HEK293 (cell line): Measurements from ENCODE around the gene STXBP4.

ENCODE experiments used
- CTCF ChIA-PET: fragments of 350-600 bp; formaldehyde crosslinking; extraction: SDS; loops from one replicate; lab custom pipeline; 2021; ENCODE audit warnings: antibody characterized with exemption; lab: Yijun Ruan, JAX
- POLR2A ChIA-PET: fragments of 300-600 bp; formaldehyde crosslinking; extraction: SDS; loops from one replicate; lab custom pipeline; 2020; ENCODE audit warnings: antibody characterized with exemption, inconsistent platforms; lab: Yijun Ruan, JAX
- H3K27ac ChIP-seq: fragments of 200-500 bp; sonication (Bioruptor generic); 2 replicates; pipeline ENCODE4 v1.5.1; 2014; ENCODE audit warnings: low read depth, low read length, control low read depth, inconsistent platforms; ENCODE audit errors: extremely low read depth
- H3K36me3 ChIP-seq, 2 experiments: fragments of 200-500 bp in 1 of 2; sonication (Bioruptor generic) in 1 of 2; 1 replicate in 1 of 2; 2 replicates in 1 of 2; pipeline ENCODE4 v1.5.1; 2014 to 2017; ENCODE audit warnings: inconsistent platforms in 2 of 2, low read length in 2 of 2; ENCODE audit not compliant: control insufficient read depth in 2 of 2, insufficient read depth in 1 of 2
- H3K4me1 ChIP-seq: fragments of 200-500 bp; sonication (Bioruptor generic); 2 replicates; pipeline ENCODE4 v1.5.1; 2014; ENCODE audit warnings: mild to moderate bottlenecking, low read length, inconsistent platforms; ENCODE audit not compliant: control insufficient read depth, insufficient read depth
- H3K4me3 ChIP-seq: 2 replicates; pipeline ENCODE4 v1.5.1; 2011; ENCODE audit warnings: low read depth, mild to moderate bottlenecking, control low read depth, low read length, moderate library complexity
- H3K9me3 ChIP-seq: fragments of 200-500 bp; sonication (Bioruptor generic); 2 replicates; pipeline ENCODE4 v1.5.1; 2014; ENCODE audit warnings: low read depth, low read length, inconsistent platforms; ENCODE audit not compliant: control insufficient read depth, insufficient read depth
- GFI1B ChIP-seq: fragments of 450-650 bp; formaldehyde crosslinking; IDR thresholded peaks from 2 replicates; pipeline ENCODE4 v1.5.1; 2016; ENCODE audit warnings: missing biosample characterization, missing genetic modification characterization
- GLI2 ChIP-seq: fragments of 450-650 bp; formaldehyde crosslinking; IDR thresholded peaks from 2 replicates; pipeline ENCODE4; 2017; ENCODE audit warnings: missing biosample characterization, missing genetic modification characterization, low read depth, borderline replicate concordance
- HIC1 ChIP-seq: fragments of 450-650 bp; formaldehyde crosslinking; IDR thresholded peaks from 2 replicates; pipeline ENCODE4 v1.5.1; 2016; ENCODE audit warnings: missing biosample characterization, missing genetic modification characterization
- MZF1 ChIP-seq: fragments of 450-650 bp; formaldehyde crosslinking; IDR thresholded peaks from 2 replicates; pipeline ENCODE4 v1.5.1; 2017; ENCODE audit warnings: missing biosample characterization, missing genetic modification characterization, borderline replicate concordance
- PRDM2 ChIP-seq: fragments of 450-650 bp; formaldehyde crosslinking; IDR thresholded peaks from 2 replicates; pipeline ENCODE4 v1.5.1; 2016; ENCODE audit warnings: missing biosample characterization, missing genetic modification characterization, borderline replicate concordance
- TSHZ1 ChIP-seq: fragments of 450-650 bp; formaldehyde crosslinking; IDR thresholded peaks from 2 replicates; pipeline ENCODE4 v1.5.1; 2016; ENCODE audit warnings: missing biosample characterization, missing genetic modification characterization, borderline replicate concordance
- ZFP37 ChIP-seq: fragments of 450-650 bp; formaldehyde crosslinking; IDR thresholded peaks from 2 replicates; pipeline ENCODE4 v1.5.1; 2016; ENCODE audit warnings: missing biosample characterization, missing genetic modification characterization
- ZNF324 ChIP-seq: fragments of 450-650 bp; formaldehyde crosslinking; IDR thresholded peaks from 2 replicates; pipeline ENCODE4 v1.5.1; 2016; ENCODE audit warnings: missing biosample characterization, missing genetic modification characterization
- ZNF341 ChIP-seq: fragments of 450-650 bp; formaldehyde crosslinking; IDR thresholded peaks from 2 replicates; pipeline ENCODE4; 2016; ENCODE audit warnings: low read depth, missing biosample characterization, missing genetic modification characterization
- ZNF362 ChIP-seq: fragments of 450-650 bp; formaldehyde crosslinking; IDR thresholded peaks from 2 replicates; pipeline ENCODE4 v1.5.1; 2016; ENCODE audit warnings: missing biosample characterization, missing genetic modification characterization
- ZNF394 ChIP-seq: fragments of 450-650 bp; formaldehyde crosslinking; IDR thresholded peaks from 2 replicates; pipeline ENCODE4 v1.5.1; 2016; ENCODE audit warnings: missing biosample characterization, missing genetic modification characterization, mild to moderate bottlenecking, moderate library complexity, borderline replicate concordance
- ZNF404 ChIP-seq: fragments of 450-650 bp; formaldehyde crosslinking; IDR thresholded peaks from 2 replicates; pipeline ENCODE4 v1.5.1; 2017; ENCODE audit warnings: missing biosample characterization, missing genetic modification characterization
- ZNF426 ChIP-seq: fragments of 450-650 bp; formaldehyde crosslinking; IDR thresholded peaks from 2 replicates; pipeline ENCODE4 v1.5.1; 2017; ENCODE audit warnings: missing biosample characterization, missing genetic modification characterization, mild to moderate bottlenecking, inconsistent platforms, moderate library complexity
- ZNF513 ChIP-seq: fragments of 450-650 bp; IDR thresholded peaks from 2 replicates; pipeline ENCODE4 v1.5.1; 2018; ENCODE audit warnings: missing biosample characterization, missing genetic modification characterization
- ZNF530 ChIP-seq: fragments of 450-650 bp; formaldehyde crosslinking; IDR thresholded peaks from 2 replicates; pipeline ENCODE4 v1.5.1; 2016; ENCODE audit warnings: low read depth, missing biosample characterization, missing genetic modification characterization
- ZNF580 ChIP-seq: fragments of 450-650 bp; formaldehyde crosslinking; IDR thresholded peaks from 2 replicates; pipeline ENCODE4 v1.5.1; 2016; ENCODE audit warnings: missing biosample characterization, missing genetic modification characterization
- ZNF596 ChIP-seq: fragments of 450-650 bp; IDR thresholded peaks from 2 replicates; pipeline ENCODE4 v1.5.0; 2018; ENCODE audit warnings: missing biosample characterization, mild to moderate bottlenecking, missing genetic modification characterization, moderate library complexity
- ZNF776 ChIP-seq: fragments of 450-650 bp; formaldehyde crosslinking; IDR thresholded peaks from 2 replicates; pipeline ENCODE4 v1.5.0; 2017; ENCODE audit warnings: missing biosample characterization, missing genetic modification characterization, borderline replicate concordance
- ZNF792 ChIP-seq: fragments of 450-650 bp; formaldehyde crosslinking; IDR thresholded peaks from 2 replicates; pipeline ENCODE4 v1.5.1; 2016; ENCODE audit warnings: missing biosample characterization, missing genetic modification characterization

STXBP4 gene

GRCh38 chr17:55054429-55054828, 85.9 kb downstream of the STXBP4 start:
- ChIA-PET POLR2A (no interaction called here), CTCF (interaction anchor here (0.6 to 1.8 kb wide), 6 partner anchors 12 to 458 kb away, joined by 3 to 6 read pairs (median 4); no protein-coding TSS in a partner anchor)
- no peak overlapping the region for H3K27ac ChIP-seq
- H3K4me1 ChIP-seq: peaks cover 5% of the 10 kb centered on the region; the same call in 1 of the 2 replicates
- no peaks in the 10 kb centered on the region for H3K9me3 ChIP-seq
- no peak overlapping the region for H3K4me3 ChIP-seq
- TF ChIP-seq ZNF404 (tag by site-specific recombination): no peak
- no peak for TF ChIP-seq ZNF394 (tag by site-specific recombination)
- TF ChIP-seq ZNF530: no peak
- no peak for TF ChIP-seq PRDM2 (tag by site-specific recombination)
- no peaks in the 10 kb centered on the region; a peak in 1 of 3 replicates for H3K36me3 ChIP-seq

- H3K27ac ChIP-seq: no peak overlapping the region
- CTCF ChIA-PET: interaction anchor here (0.6 to 2.1 kb wide), 6 partner anchors 150 to 460 kb away, joined by 3 to 5 read pairs (median 3); no protein-coding TSS in a partner anchor
- no peaks in the 10 kb centered on the region for H3K36me3 ChIP-seq
- peaks cover 5% of the 10 kb centered on the region; the same call in 1 of the 2 replicates for H3K4me1 ChIP-seq
- TF ChIP-seq ZNF324 (tag by site-specific recombination) (no peak), ZNF580 (tag by site-specific recombination) (no peak), ZNF426 (tag by site-specific recombination) (no peak), ZNF362 (tag by site-specific recombination) (no peak), ZNF513 (tag by site-specific recombination) (no peak), HIC1 (no peak), GLI2 (tag by site-specific recombination) (no peak), GFI1B (no peak), ZNF404 (tag by site-specific recombination) (no peak), ZFP37 (tag by site-specific recombination) (no peak), ZNF341 (no peak), ZNF596 (tag by site-specific recombination) (no peak), TSHZ1 (no peak), ZNF792 (tag by site-specific recombination) (no peak), ZNF776 (tag by site-specific recombination) (no peak), MZF1 (tag by site-specific recombination) (no peak)
- TF ChIP-seq, all 188 proteins: peak for 0
- H3K4me3 ChIP-seq: no peak overlapping the region
- POLR2A ChIA-PET: interaction anchor here (0.6 kb wide), 1 partner anchor 61 kb away, joined by 3 read pairs; no protein-coding TSS in a partner anchor
- no peaks in the 10 kb centered on the region for H3K9me3 ChIP-seq
These were observed 88.0 kb downstream of the STXBP4 start for GRCh38 chr17:55056526-55056925.
